IMR-90 (cell line): ENCODE data around the gene SIGLEC14. TPM values are rescaled to one million over a fixed set of nuclear protein-coding genes. Genes with fewer than 3 reads are reported as not detected.
A peak's percentile ranks its signal among the peaks of the same experiment; 100 is the strongest.

Experiments used
- ATAC-seq: fragments of 200-7000 bp; cut with Tn5 transposase; 2 replicates; pipeline ENCODE4 v1.9.1; 2020; ENCODE audit warnings: low read depth, mild to moderate bottlenecking, moderate library complexity
- BruUV-seq: library from RNA; stranded (reverse); fragments of 400-500 nt; replicated peaks from 2 replicates; lab custom pipeline; 2021; lab: Mats Ljungman, UMichigan
- CTCF ChIA-PET: fragments of 300-600 bp; formaldehyde crosslinking; extraction: SDS; loops from one replicate; lab custom pipeline; 2021; ENCODE audit warnings: antibody characterized with exemption; lab: Yijun Ruan, JAX
- POLR2A ChIA-PET: fragments of 300-600 bp; sonication (Branson Sonifier 250); formaldehyde crosslinking; loops from one replicate; lab custom pipeline; 2022; ENCODE audit warnings: antibody characterized with exemption; ENCODE audit not compliant: unreplicated experiment; lab: Charles Lee
- DNase-seq: peaks from one replicate; pipeline ENCODE4 v3.0.0; 2013
- H2AFZ ChIP-seq: replicated peaks from 2 replicates; pipeline ENCODE3; 2013; ENCODE audit warnings: low read length, mild to moderate bottlenecking; ENCODE audit not compliant: poor library complexity
- H2AK5ac ChIP-seq: 2 replicates; pipeline ENCODE4 v1.6.1; 2013; ENCODE audit warnings: low read depth, low read length, inconsistent platforms
- H2AK9ac ChIP-seq: replicated peaks from 2 replicates; pipeline ENCODE3; 2013; ENCODE audit warnings: mild to moderate bottlenecking, low read depth, low read length, moderate library complexity; ENCODE audit not compliant: poor library complexity
- H2BK120ac ChIP-seq: 2 replicates; pipeline ENCODE4 v1.6.1; 2013; ENCODE audit warnings: low read depth, low read length, inconsistent platforms
- H2BK15ac ChIP-seq: 3 replicates; pipeline ENCODE4 v1.6.1; 2013; ENCODE audit warnings: low read depth, low read length, inconsistent platforms
- H2BK20ac ChIP-seq: 2 replicates; pipeline ENCODE4 v1.6.1; 2013; ENCODE audit warnings: low read depth, mild to moderate bottlenecking, inconsistent platforms, low read length, moderate library complexity
- H2BK5ac ChIP-seq: 2 replicates; pipeline ENCODE4 v1.6.1; 2013; ENCODE audit warnings: mild to moderate bottlenecking, low read depth, low read length, inconsistent platforms; ENCODE audit not compliant: poor library complexity, severe bottlenecking
- H3K14ac ChIP-seq: replicated peaks from 2 replicates; pipeline ENCODE4 v1.6.1; 2013; ENCODE audit warnings: low read depth, low read length, inconsistent platforms
- H3K18ac ChIP-seq: 2 replicates; pipeline ENCODE4 v1.6.1; 2013; ENCODE audit warnings: low read depth, low read length, control low read depth
- H3K23ac ChIP-seq: 2 replicates; pipeline ENCODE4 v1.6.1; 2013; ENCODE audit warnings: low read depth, low read length, inconsistent platforms
- H3K27ac ChIP-seq: 2 replicates; pipeline ENCODE4 v1.5.1; 2013; ENCODE audit warnings: mild to moderate bottlenecking, control low read depth, low read length; ENCODE audit not compliant: insufficient read depth
- H3K27me3 ChIP-seq: 2 replicates; pipeline ENCODE4 v1.6.1; 2013; ENCODE audit warnings: low read length; ENCODE audit not compliant: control insufficient read depth, insufficient read depth
- H3K36me3 ChIP-seq: 2 replicates; pipeline ENCODE4 v1.6.1; 2013; ENCODE audit warnings: low read length, mixed read lengths; ENCODE audit not compliant: control insufficient read depth, insufficient read depth
- H3K4ac ChIP-seq: 2 replicates; pipeline ENCODE4 v1.6.1; 2013; ENCODE audit warnings: low read depth, low read length, inconsistent platforms
- H3K4me1 ChIP-seq: 2 replicates; pipeline ENCODE4 v1.6.1; 2013; ENCODE audit warnings: low read length, mixed read lengths; ENCODE audit not compliant: control insufficient read depth, insufficient read depth
- H3K4me2 ChIP-seq: 2 replicates; pipeline ENCODE4 v1.6.1; 2013; ENCODE audit warnings: low read depth, mild to moderate bottlenecking, control low read depth, low read length, moderate library complexity
- H3K4me3 ChIP-seq: 2 replicates; pipeline ENCODE4 v1.5.1; 2013; ENCODE audit warnings: low read depth, mild to moderate bottlenecking, control low read depth, low read length, moderate library complexity; ENCODE audit not compliant: insufficient read depth
- H3K56ac ChIP-seq: 2 replicates; pipeline ENCODE4 v1.6.1; 2013; ENCODE audit warnings: low read length, inconsistent platforms; ENCODE audit not compliant: insufficient read depth; ENCODE audit errors: extremely low read depth
- H3K79me1 ChIP-seq, 2 experiments: 2 replicates each; pipeline ENCODE4 v1.6.1; 2013; ENCODE audit warnings: low read length in 2 of 2, inconsistent platforms in 1 of 2, low read depth in 1 of 2
- H3K9ac ChIP-seq: 2 replicates; pipeline ENCODE4 v1.6.1; 2013; ENCODE audit warnings: low read depth, low read length, control low read depth
- H3K9me1 ChIP-seq: 2 replicates; pipeline ENCODE4 v1.6.1; 2013; ENCODE audit warnings: low read length, inconsistent platforms; ENCODE audit not compliant: insufficient read depth
- H3K9me3 ChIP-seq: 2 replicates; pipeline ENCODE4 v1.6.1; 2013; ENCODE audit warnings: low read length; ENCODE audit not compliant: control insufficient read depth, insufficient read depth
- H4K20me1 ChIP-seq: 2 replicates; pipeline ENCODE4 v1.6.1; 2013; ENCODE audit warnings: low read length, inconsistent platforms; ENCODE audit not compliant: insufficient read depth
- H4K5ac ChIP-seq: 2 replicates; pipeline ENCODE4 v1.6.1; 2013; ENCODE audit warnings: mild to moderate bottlenecking, low read depth, low read length, control low read depth
- H4K8ac ChIP-seq, 2 experiments: 2 replicates each; pipeline ENCODE4 v1.6.1; 2013; ENCODE audit warnings: low read depth in 2 of 2, low read length in 2 of 2, control low read depth in 1 of 2, inconsistent platforms in 1 of 2
- H4K91ac ChIP-seq: 2 replicates; pipeline ENCODE4 v1.6.1; 2013; ENCODE audit warnings: low read depth, low read length, inconsistent platforms; ENCODE audit not compliant: insufficient read depth
- BHLHE40 ChIP-seq: fragments of 150-350 bp; IDR thresholded peaks from 2 replicates; pipeline ENCODE4 v1.6.1; 2016; ENCODE audit warnings: mild to moderate bottlenecking, low read depth, low read length
- CHD1 ChIP-seq: IDR thresholded peaks from 2 replicates; pipeline ENCODE4 v1.6.1; 2012; ENCODE audit warnings: low read depth, low read length, improper control_type of control experiment
- CTCF ChIP-seq: conservative IDR thresholded peaks from 2 replicates; pipeline ENCODE4 v1.5.1; 2012; ENCODE audit warnings: mild to moderate bottlenecking, low read depth, low read length, improper control_type of control experiment
- FOS ChIP-seq: fragments of 150-350 bp; IDR thresholded peaks from 2 replicates; pipeline ENCODE4 v1.6.1; 2016; ENCODE audit warnings: low read depth, low read length
- MAFK ChIP-seq: IDR thresholded peaks from 2 replicates; pipeline ENCODE4 v1.6.1; 2012; ENCODE audit warnings: low read depth, low read length, improper control_type of control experiment
- MAZ ChIP-seq: IDR thresholded peaks from 2 replicates; pipeline ENCODE4 v1.6.1; 2012; ENCODE audit warnings: low read depth, mild to moderate bottlenecking, low read length, improper control_type of control experiment, moderate library complexity, borderline replicate concordance
- MXI1 ChIP-seq: IDR thresholded peaks from 2 replicates; pipeline ENCODE4 v1.6.1; 2012; ENCODE audit warnings: low read depth, mild to moderate bottlenecking, low read length, moderate library complexity, borderline replicate concordance
- NFE2L2 ChIP-seq: fragments of 150-350 bp; IDR thresholded peaks from 2 replicates; pipeline ENCODE4 v1.6.1; 2016; ENCODE audit warnings: low read depth, mild to moderate bottlenecking, low read length
- RAD21 ChIP-seq: IDR thresholded peaks from 2 replicates; pipeline ENCODE4 v1.6.1; 2012; ENCODE audit warnings: low read length, improper control_type of control experiment
- RFX5 ChIP-seq: IDR thresholded peaks from 2 replicates; pipeline ENCODE4 v1.8.0; 2012; ENCODE audit warnings: low read depth, mild to moderate bottlenecking, low read length, moderate library complexity
- SMC3 ChIP-seq: fragments of 150-350 bp; IDR thresholded peaks from 2 replicates; pipeline ENCODE4 v1.6.1; 2016; ENCODE audit warnings: low read depth, mild to moderate bottlenecking, antibody characterized with exemption, low read length, moderate library complexity
- WGBS, 2 experiments: methylation state at CpG; one replicate each; pipeline versions ENCODE4 v1.1.5 to v1.1.7; 2013; ENCODE audit warnings: missing lambda C conversion rate in 2 of 2; ENCODE audit not compliant: insufficient read length in 1 of 2; ENCODE audit errors: extremely low coverage in 2 of 2; 5-methylcytosine and 5-hydroxymethylcytosine counted together
- dilution Hi-C: fragments of 300-500 bp; cut with HindIII; formaldehyde crosslinking; loops from one replicate; pipeline ENCODE4 v1.14.3; 2018; ENCODE audit warnings: low sequenced_read_pairs; ENCODE audit not compliant: unreplicated experiment
- in situ Hi-C: fragments of 300-500 bp; cut with MboI; formaldehyde crosslinking; loops from 3 replicates; pipeline ENCODE4 v1.14.3; 2019; ENCODE audit warnings: low sequenced_read_pairs, inconsistent platforms, mixed read lengths
- intact Hi-C: fragments of 100-400 bp; cut with micrococcal nuclease; formaldehyde crosslinking; loops from 2 replicates; pipeline ENCODE4 v1.10.0; 2022
- polyA plus RNA-seq, 3 experiments: library from polyadenylated mRNA; depleted of rRNA; stranded (reverse); fragments of >200 nt; gene quantifications; 2 replicates each; pipeline ENCODE4 v1.2.3, GENCODE V29; 2012; ENCODE audit warnings: low replicate concordance in 1 of 3
- total RNA-seq: library from RNA; depleted of rRNA; stranded (reverse); fragments of >200 nt; gene quantifications from 2 replicates; pipeline ENCODE4 v1.2.3, GENCODE V29; 2012
- TF ChIP-seq, protein P1 (sequence below): fragments of 150-350 bp; IDR thresholded peaks from 2 replicates; pipeline ENCODE4 v1.6.1; 2016; ENCODE audit warnings: low read depth, mild to moderate bottlenecking, low read length, moderate library complexity, borderline replicate concordance
- TF ChIP-seq, protein P2 (sequence below): fragments of 150-350 bp; IDR thresholded peaks from 2 replicates; pipeline ENCODE4 v1.6.1; 2017; ENCODE audit warnings: mild to moderate bottlenecking, antibody characterized with exemption, low read length, low read depth

SIGLEC14 gene
- total and polyA plus RNA-seq, 2 of the 4 experiments (the other 2 are of a cell fraction) = not detected

DNA sequence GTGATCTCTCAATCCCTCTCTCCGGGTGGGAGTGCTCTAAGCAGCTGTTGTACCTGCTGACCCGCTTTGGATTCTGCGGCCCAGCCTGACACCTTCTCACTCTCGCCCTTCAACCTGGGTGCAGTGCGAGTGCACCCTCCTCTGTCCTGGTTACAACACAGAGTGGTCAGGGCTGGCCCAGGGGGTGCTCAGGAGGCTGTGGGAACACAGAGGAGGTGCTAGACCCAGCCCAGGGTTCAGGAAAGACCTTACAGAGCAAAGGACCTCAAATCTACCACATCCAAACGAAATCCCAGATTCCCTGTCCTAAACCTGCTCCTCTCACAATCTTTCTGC is 51.9 kb downstream of the SIGLEC14 start:
- Histone ChIP-seq H2AFZ (peak overlapping the region; percentile 99), H3K4me2 (peak overlapping the region; percentile 83), H4K91ac (0 out of 2 replicates have a peak overlapping the region, but pooled peaks have one; percentile 35), H2BK20ac (no peak overlapping the region), H3K4me3 (peak overlapping the region; percentile 66), H3K18ac (no peak overlapping the region), H3K9ac (peak overlapping the region; percentile 59), H3K56ac (no peak overlapping the region), H3K9me3 (no peaks in the 10 kb centered on the region), H4K5ac (peak overlapping the region; percentile 87), H4K8ac (peak overlapping the region; percentile 78 to 89; a peak in 3 of 4 replicates), H3K27me3 (no peaks in the 10 kb centered on the region), H3K23ac (0 out of 2 replicates have a peak overlapping the region, but pooled peaks have one; percentile 12), H2BK15ac (no peak overlapping the region), H3K4me1 (peaks cover 3% of the 10 kb centered on the region; the same call in 1 of the 2 replicates), H2AK5ac (no peak overlapping the region), H3K4ac (peak overlapping the region; percentile 46; the same call in 1 of the 2 replicates), H3K79me1 (peaks cover 0 to 4% of the 10 kb centered on the region in 2 experiments; a peak in 1 of 4 replicates), H2BK5ac (no peak overlapping the region), H3K9me1 (peaks cover 6% of the 10 kb centered on the region), H2AK9ac (peak overlapping the region; percentile 84), H3K36me3 (no peaks in the 10 kb centered on the region), H2BK120ac (no peak overlapping the region), H3K14ac (peak overlapping the region; percentile 51; the same call in 1 of the 2 replicates), H4K20me1 (no peaks in the 10 kb centered on the region), H3K27ac (peak overlapping the region; percentile 48)
- no CpG with 5 or more reads among the region's 6 CpGs for WGBS, 2 experiments
- POLR2A ChIA-PET = interaction anchor here (0.6 kb wide), 1 partner anchor 606 kb away, joined by 3 read pairs; no protein-coding TSS in a partner anchor
- dilution Hi-C loops (no loop called here), intact Hi-C loops (loop anchor here (1.0 to 5.0 kb wide), 3 partner anchors 23 to 487 kb away; partner anchors contain the start of genes CTU1 and ZNF175), in situ Hi-C loops (no loop called here)
- BruUV-seq = no TSS peak
- DNase-seq = peak; percentile 2
- no peak for TF ChIP-seq BHLHE40
- TF ChIP-seq NFE2L2 = no peak
- no peak for TF ChIP-seq RFX5
- TF ChIP-seq MXI1 = no peak
- no peak for TF ChIP-seq MAZ
- TF ChIP-seq RAD21 = no peak
- TF ChIP-seq MAFK = no peak
- TF ChIP-seq, protein P1, sequence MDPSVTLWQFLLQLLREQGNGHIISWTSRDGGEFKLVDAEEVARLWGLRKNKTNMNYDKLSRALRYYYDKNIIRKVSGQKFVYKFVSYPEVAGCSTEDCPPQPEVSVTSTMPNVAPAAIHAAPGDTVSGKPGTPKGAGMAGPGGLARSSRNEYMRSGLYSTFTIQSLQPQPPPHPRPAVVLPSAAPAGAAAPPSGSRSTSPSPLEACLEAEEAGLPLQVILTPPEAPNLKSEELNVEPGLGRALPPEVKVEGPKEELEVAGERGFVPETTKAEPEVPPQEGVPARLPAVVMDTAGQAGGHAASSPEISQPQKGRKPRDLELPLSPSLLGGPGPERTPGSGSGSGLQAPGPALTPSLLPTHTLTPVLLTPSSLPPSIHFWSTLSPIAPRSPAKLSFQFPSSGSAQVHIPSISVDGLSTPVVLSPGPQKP = no peak
- TF ChIP-seq, protein P2, sequence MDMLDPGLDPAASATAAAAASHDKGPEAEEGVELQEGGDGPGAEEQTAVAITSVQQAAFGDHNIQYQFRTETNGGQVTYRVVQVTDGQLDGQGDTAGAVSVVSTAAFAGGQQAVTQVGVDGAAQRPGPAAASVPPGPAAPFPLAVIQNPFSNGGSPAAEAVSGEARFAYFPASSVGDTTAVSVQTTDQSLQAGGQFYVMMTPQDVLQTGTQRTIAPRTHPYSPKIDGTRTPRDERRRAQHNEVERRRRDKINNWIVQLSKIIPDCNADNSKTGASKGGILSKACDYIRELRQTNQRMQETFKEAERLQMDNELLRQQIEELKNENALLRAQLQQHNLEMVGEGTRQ = no peak
- no peak for TF ChIP-seq CHD1
- no peak for TF ChIP-seq FOS
- TF ChIP-seq CTCF = no peak
- TF ChIP-seq SMC3 = no peak
- CTCF ChIA-PET = no interaction called here
- ATAC-seq = peak; percentile 7
